RPMI8226 (cell line): Measurements from ENCODE around the gene NOX1.
"Not testable (repeated sequence)": the region's sequence is repeated elsewhere in the genome, so short reads cannot be mapped to it uniquely, and the experiment has no call there.

Experiments
- DNase-seq: peaks from one replicate; pipeline ENCODE4 v3.0.0-alpha.2; 2015

The NOX1 gene

DNA sequence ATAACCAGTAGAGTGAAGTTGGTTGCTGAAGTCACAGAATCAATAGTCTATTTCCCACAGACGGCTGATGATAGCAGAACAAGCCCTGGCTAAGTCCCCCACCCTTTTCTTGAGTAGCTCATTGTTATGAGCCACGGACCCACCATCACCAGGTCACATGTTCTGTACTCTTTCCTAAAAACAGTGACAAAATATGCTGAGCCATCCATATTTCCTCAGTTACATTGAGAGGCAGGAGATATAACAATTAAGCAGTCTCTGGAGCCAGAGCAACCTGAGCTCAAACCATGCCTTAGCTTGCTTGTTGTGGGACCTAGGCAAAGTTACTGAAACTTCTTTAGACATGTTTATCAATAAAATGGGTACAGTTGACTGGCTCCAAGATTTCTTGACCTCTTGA, 56.8 kb downstream of the NOX1 start:
- no peak for DNase-seq

GRCh38 chrX:100812216-100813158, 61.7 kb downstream of the NOX1 start:
- DNase-seq: no peak

GRCh38 chrX:100808265-100808664, 65.9 kb downstream of the NOX1 start:
- DNase-seq: not testable (repeated sequence)

DNA sequence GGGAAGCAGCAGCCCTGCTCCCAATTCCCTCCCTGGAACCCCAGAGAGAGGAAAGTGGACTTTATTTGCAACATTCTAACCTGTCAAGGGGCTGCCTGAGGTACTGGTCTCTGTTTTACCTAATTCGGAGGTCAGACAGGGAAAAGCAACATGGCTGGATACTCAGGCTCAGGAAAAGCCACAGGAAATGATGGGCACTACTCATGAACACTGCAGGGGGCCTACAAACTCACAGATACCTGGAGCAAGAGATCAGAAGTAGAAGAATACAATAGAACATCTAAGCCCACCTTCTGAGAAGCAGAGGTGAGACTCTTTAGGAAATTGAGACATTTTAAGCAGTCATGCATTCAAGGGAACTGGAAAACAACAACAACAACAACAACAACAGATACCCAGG, 69.4 kb downstream of the NOX1 start:
- DNase-seq: no peak

- DNase-seq: no peak
Observed at GRCh38 chrX:100802843-100803242, 71.3 kb downstream of the NOX1 start.

DNA sequence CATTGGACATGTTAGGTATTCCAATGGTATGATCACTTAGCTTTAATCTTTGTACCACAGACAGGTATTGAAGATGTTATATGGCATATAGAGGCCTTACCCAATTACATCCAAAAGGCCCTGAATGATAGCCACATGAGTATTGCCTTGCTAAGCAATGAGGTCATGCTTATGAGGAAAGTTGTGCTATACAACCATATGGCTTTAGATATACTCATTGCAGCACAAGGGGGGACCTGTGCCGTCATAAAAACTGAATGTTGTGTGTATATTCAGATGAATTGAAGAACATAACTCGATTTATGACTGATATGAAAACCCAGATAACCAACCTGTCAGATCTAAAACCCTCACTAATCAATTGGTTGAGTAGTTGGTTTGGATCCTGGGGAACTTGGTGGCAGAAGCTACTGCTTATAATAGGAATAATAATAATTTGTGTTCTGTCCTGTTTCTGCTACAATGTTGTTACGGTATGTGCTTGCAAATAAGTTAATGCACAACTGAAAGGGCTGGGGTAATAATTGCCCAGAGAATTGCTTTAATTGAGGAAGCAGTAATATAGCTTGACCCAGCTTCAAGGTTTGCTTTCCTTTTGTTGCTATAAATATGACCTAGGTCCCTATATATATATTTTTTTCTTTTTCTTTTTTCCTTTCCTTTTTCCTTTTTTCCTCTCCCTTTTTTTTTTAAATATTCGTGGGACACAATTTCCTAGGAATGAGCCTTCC, 75.5 kb downstream of the NOX1 start:
- DNase-seq: no peak

- DNase-seq: no peak
Observed at GRCh38 chrX:100797359-100797758, 76.8 kb downstream of the NOX1 start.

GRCh38 chrX:100796371-100796770, 77.8 kb downstream of the NOX1 start:
- not testable (repeated sequence) for DNase-seq
